Liver (tissue), 9 donors: ENCODE results near the gene CNKSR1. TPM values are rescaled to one million over a fixed set of nuclear protein-coding genes. Genes with fewer than 3 reads are reported as not detected.

ENCODE experiments used
- DNase-seq: peaks from one replicate; pipeline ENCODE4 v3.0.0-alpha.2; 2017; ENCODE audit warnings: low spot score
- H3K27ac ChIP-seq, 2 donors: one replicate each; pipeline ENCODE4 v1.7.0; 2013; ENCODE audit warnings: inconsistent platforms in 2 of 2, low read length in 2 of 2, control low read depth in 1 of 2, low read depth in 1 of 2, mild to moderate bottlenecking in 1 of 2
- H3K27me3 ChIP-seq, 4 donors: one replicate each; pipeline versions ENCODE4 v1.6.1 to v1.7.0; 2013; ENCODE audit warnings: low read length in 3 of 4, inconsistent platforms in 1 of 4, mild to moderate bottlenecking in 1 of 4, moderate library complexity in 1 of 4; ENCODE audit not compliant: control insufficient read depth in 4 of 4, insufficient read depth in 4 of 4
- H3K36me3 ChIP-seq, 4 donors: one replicate each; pipeline versions ENCODE4 v1.6.1 to v1.7.0; 2013; ENCODE audit warnings: low read length in 3 of 4, mild to moderate bottlenecking in 3 of 4, low read depth in 1 of 4, moderate library complexity in 1 of 4; ENCODE audit not compliant: control insufficient read depth in 4 of 4, insufficient read depth in 3 of 4
- H3K4me1 ChIP-seq, 4 donors: one replicate each; pipeline versions ENCODE4 v1.6.1 to v1.7.0; 2013; ENCODE audit warnings: low read length in 3 of 4, mild to moderate bottlenecking in 3 of 4, moderate library complexity in 1 of 4; ENCODE audit not compliant: control insufficient read depth in 4 of 4, insufficient read depth in 4 of 4
- H3K4me3 ChIP-seq, 3 donors: one replicate each; pipeline versions ENCODE4 v1.6.1 to v1.7.0; 2013; ENCODE audit warnings: low read length in 3 of 3, control low read depth in 1 of 3, low read depth in 1 of 3, mild to moderate bottlenecking in 1 of 3
- H3K9ac ChIP-seq, 2 donors: one replicate each; pipeline ENCODE4 v1.7.0; 2013; ENCODE audit warnings: low read length in 2 of 2, mild to moderate bottlenecking in 2 of 2, moderate library complexity in 2 of 2, control low read depth in 1 of 2, low read depth in 1 of 2
- H3K9me3 ChIP-seq, 4 donors: one replicate each; pipeline versions ENCODE4 v1.6.1 to v1.7.0; 2013; ENCODE audit warnings: low read length in 3 of 4; ENCODE audit not compliant: control insufficient read depth in 4 of 4
- ATF3 ChIP-seq: IDR thresholded peaks from 2 replicates; pipeline ENCODE4 v1.6.1; 2016; ENCODE audit warnings: antibody characterized with exemption
- CTCF ChIP-seq: fragments of 150-350 bp; IDR thresholded peaks from 2 replicates; pipeline ENCODE4 v1.5.1; 2017; ENCODE audit warnings: improper control_type of control experiment, low read depth, low read length; ENCODE audit not compliant: missing input control
- EGR1 ChIP-seq, 2 donors: IDR thresholded peaks; 2 replicates each; pipeline ENCODE4 v1.6.1; 2016 to 2018; ENCODE audit warnings: antibody characterized with exemption in 2 of 2, low read depth in 2 of 2
- FOXA1 ChIP-seq: IDR thresholded peaks from 2 replicates; pipeline ENCODE4 v1.6.1; 2016; ENCODE audit warnings: antibody characterized with exemption
- FOXA2 ChIP-seq: IDR thresholded peaks from 2 replicates; pipeline ENCODE4 v1.6.1; 2016; ENCODE audit warnings: antibody characterized with exemption
- HNF4A ChIP-seq, 2 donors: conservative IDR thresholded peaks; 2 replicates each; pipeline ENCODE4 v1.6.1; 2016; ENCODE audit warnings: antibody characterized with exemption in 2 of 2, mild to moderate bottlenecking in 2 of 2
- HNF4G ChIP-seq: IDR thresholded peaks from 2 replicates; pipeline ENCODE4 v1.6.1; 2016; ENCODE audit warnings: antibody characterized with exemption
- JUND ChIP-seq, 2 donors: IDR thresholded peaks; 2 replicates each; pipeline ENCODE4 v1.6.1; 2016; ENCODE audit warnings: antibody characterized with exemption in 2 of 2
- MAX ChIP-seq: IDR thresholded peaks from 2 replicates; pipeline ENCODE4 v1.6.1; 2016; ENCODE audit warnings: antibody characterized with exemption
- NR2F2 ChIP-seq: IDR thresholded peaks from 2 replicates; pipeline ENCODE4 v1.6.1; 2016; ENCODE audit warnings: antibody characterized with exemption
- RAD21 ChIP-seq, 2 donors: IDR thresholded peaks; 2 replicates each; pipeline ENCODE4 v1.6.1; 2016; ENCODE audit warnings: antibody characterized with exemption in 2 of 2, mild to moderate bottlenecking in 2 of 2
- REST ChIP-seq: IDR thresholded peaks from 2 replicates; pipeline ENCODE4 v1.6.1; 2016; ENCODE audit warnings: antibody characterized with exemption, mild to moderate bottlenecking
- RXRA ChIP-seq, 2 donors: IDR thresholded peaks; 2 replicates each; pipeline ENCODE4 v1.6.1; 2017 to 2018; ENCODE audit warnings: antibody characterized with exemption in 2 of 2, mild to moderate bottlenecking in 1 of 2
- SP1 ChIP-seq: IDR thresholded peaks from 2 replicates; pipeline ENCODE4 v1.6.1; 2018; ENCODE audit warnings: antibody characterized with exemption, mild to moderate bottlenecking
- YY1 ChIP-seq: IDR thresholded peaks from 2 replicates; pipeline ENCODE4 v1.6.1; 2016; ENCODE audit warnings: antibody characterized with exemption, mild to moderate bottlenecking
- ZBTB33 ChIP-seq: IDR thresholded peaks from 2 replicates; pipeline ENCODE4 v1.6.1; 2016; ENCODE audit warnings: antibody characterized with exemption
- WGBS: extraction: QIAGEN DNeasy Blood & Tissue Kit; methylation state at CpG from one replicate; pipeline ENCODE4 v1.1.7; 2013; 5-methylcytosine and 5-hydroxymethylcytosine counted together
- polyA plus RNA-seq, 2 donors: library from polyadenylated mRNA; stranded (reverse) in 1 of 2; unstranded in 1 of 2; fragments of 200-250 nt in 1 of 2; fragments of >200 nt in 1 of 2; fragmentation: Nextera tagmentation in 1 of 2; extraction: Ambion mirVana in 1 of 2; gene quantifications; one replicate each; pipeline versions ENCODE4 v1.2.1 to v1.2.3, GENCODE V29; 2013 to 2015
- total RNA-seq, 2 donors: library from RNA; depleted of rRNA; stranded (reverse); fragments of >200 nt; gene quantifications; one replicate each; pipeline ENCODE4 v1.2.3, GENCODE V29; 2014
- donor health status: healthy.
- donor health status: healthy.
- donor health status: healthy.
- donor health status: healthy.
- donor health status: healthy.

Gene CNKSR1
- total and polyA plus RNA-seq, 4 donors: 0.48 to 2.2 (median 0.87) TPM

- peaks cover 6 to 18% (median 7%) of the 10 kb centered on the region in 4 donors for H3K4me1 ChIP-seq
- DNase-seq: no peak
- no peak for TF ChIP-seq HNF4G
- TF ChIP-seq SP1: no peak
- TF ChIP-seq FOXA1: no peak
- TF ChIP-seq REST: no peak
- no peak for TF ChIP-seq EGR1 (IDR thresholded peaks at IDR 0.05; ENCODE audit: low read depth in 2 of 2)
- no peak for TF ChIP-seq JUND (IDR thresholded peaks at IDR 0.05)
- TF ChIP-seq FOXA2: no peak
- no peak for TF ChIP-seq ZBTB33
- no peak for TF ChIP-seq RAD21 (IDR thresholded peaks at IDR 0.05)
- 96% methylated on average over 34 of the region's 34 CpGs for WGBS
- H3K27me3 ChIP-seq: no peaks in the 10 kb centered on the region
- H3K27ac ChIP-seq: no peak within 1 kb of the TSS
- H3K9me3 ChIP-seq: no peaks in the 10 kb centered on the region
- H3K36me3 ChIP-seq: no peaks in the 10 kb centered on the region
- H3K4me3 ChIP-seq: peak within 1 kb of the TSS in 1 of 3 donors; percentile 90
- H3K9ac ChIP-seq: no peak within 1 kb of the TSS
Observed at GRCh38 chr1:26171084-26172072, 5.9 kb upstream of the CNKSR1 start, which contains the start of gene ZNF593OS. Gene ZNF593OS, minus strand, starts transcription at chr1:26171832. Its CDS starts 171 bp downstream, at chr1:26171661.

- no peak overlapping the region for H3K4me3 ChIP-seq
- no peaks in the 10 kb centered on the region for H3K9me3 ChIP-seq
- H3K36me3 ChIP-seq: no peaks in the 10 kb centered on the region
- no peak for DNase-seq
- no peak overlapping the region for H3K9ac ChIP-seq
- 96% methylated on average over 8 of the region's 8 CpGs for WGBS
- no peak overlapping the region for H3K27ac ChIP-seq
- H3K4me1 ChIP-seq: peaks cover 4 to 11% (median 7%) of the 10 kb centered on the region in 4 donors
- no peaks in the 10 kb centered on the region for H3K27me3 ChIP-seq
- no peak for TF ChIP-seq SP1
- no peak for TF ChIP-seq YY1
- TF ChIP-seq RXRA (IDR thresholded peaks at IDR 0.05): no peak
- no peak for TF ChIP-seq HNF4A (conservative IDR thresholded peaks at IDR 0.05)
- TF ChIP-seq RAD21 (IDR thresholded peaks at IDR 0.05): no peak
- TF ChIP-seq ZBTB33: no peak
- no peak for TF ChIP-seq HNF4G
- TF ChIP-seq ATF3: no peak
- TF ChIP-seq EGR1 (IDR thresholded peaks at IDR 0.05; ENCODE audit: low read depth in 2 of 2): no peak
- TF ChIP-seq REST: no peak
- no peak for TF ChIP-seq CTCF
- TF ChIP-seq FOXA2: no peak
- TF ChIP-seq NR2F2: no peak
- no peak for TF ChIP-seq MAX
Observed at GRCh38 chr1:26175346-26175745, 1.9 kb upstream of the CNKSR1 start.
